ENCODE data around the gene PGAM2.
A peak's percentile ranks its signal among the peaks of the same experiment; 100 is the strongest.

The PGAM2 gene

DNA sequence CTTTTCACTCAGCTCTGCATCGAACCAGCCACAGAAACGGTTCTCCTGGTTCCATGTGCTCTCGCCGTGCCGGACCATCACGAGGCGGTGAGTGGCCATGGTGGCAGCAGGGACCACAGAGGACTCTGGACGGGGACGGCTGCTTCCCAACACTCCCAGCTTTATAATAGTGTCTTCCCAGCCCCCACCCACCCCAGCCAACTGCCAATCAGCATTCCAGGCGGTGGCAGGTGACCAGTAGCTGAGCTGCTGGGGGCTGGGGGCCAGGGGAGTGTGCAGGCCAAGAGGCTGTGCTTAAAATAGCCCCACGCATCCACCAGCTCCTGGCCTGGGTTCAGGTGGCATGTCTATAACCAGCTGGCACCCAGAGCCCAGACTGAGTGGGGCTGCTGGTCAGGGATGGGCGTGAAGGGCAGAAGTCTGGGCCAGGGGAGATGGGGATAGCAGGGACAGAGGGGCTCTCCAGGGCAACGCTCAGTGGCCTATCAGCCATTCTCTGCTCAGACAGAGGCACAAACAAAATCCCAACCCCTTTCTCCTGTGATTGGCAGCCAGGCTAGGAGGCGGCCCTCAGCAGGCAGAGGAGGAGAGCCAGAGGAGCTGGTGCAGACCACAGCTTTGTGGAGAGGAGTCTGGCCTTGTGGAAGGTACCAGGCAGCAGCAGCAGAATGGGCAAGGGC lies at the start of gene PGAM2:
Gene PGAM2, minus strand, starts transcription at position 137 of the 680 bp plus-strand sequence. Its CDS starts 38 bp downstream, at position 99.
- peak; percentile 68 for DNase-seq (ENCODE audit: low spot score)

DNA sequence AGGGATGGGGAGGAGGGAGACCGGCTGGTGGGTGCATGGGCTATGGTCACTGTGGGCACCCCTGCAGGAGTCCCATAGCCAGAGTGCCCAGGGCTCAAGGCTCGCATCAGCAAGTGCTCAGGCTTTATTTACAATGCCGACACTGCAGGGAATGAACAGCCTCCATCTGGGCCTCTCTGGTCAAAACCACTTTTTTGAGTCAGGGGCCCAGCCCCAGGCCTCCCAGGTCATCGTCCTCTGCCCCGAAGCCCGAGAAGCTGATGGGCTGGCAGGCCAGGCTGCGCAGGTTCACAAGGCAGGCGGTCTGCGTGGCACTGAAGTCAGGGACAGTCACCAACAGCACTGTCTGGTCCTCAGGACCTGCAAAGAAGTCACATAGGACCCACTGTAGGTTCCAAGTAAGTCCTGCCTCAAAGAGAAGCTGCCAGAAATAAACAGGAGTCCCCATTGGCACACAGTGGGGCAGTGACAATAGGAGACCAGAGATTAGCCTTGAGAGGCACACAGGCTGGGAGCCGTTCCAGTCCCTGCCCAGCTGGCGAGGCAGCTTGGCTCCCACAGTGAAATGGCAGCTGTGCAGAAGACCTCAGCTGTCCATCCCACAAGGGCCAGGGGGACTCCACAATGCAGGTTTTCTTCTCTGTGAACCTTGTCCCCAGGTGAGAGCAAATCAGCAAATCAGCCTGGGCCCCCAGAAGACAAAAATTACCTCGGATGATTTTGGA lies 49.4 kb upstream of the PGAM2 start:
- peak; percentile 95 for DNase-seq (ENCODE audit: low spot score)

DNA sequence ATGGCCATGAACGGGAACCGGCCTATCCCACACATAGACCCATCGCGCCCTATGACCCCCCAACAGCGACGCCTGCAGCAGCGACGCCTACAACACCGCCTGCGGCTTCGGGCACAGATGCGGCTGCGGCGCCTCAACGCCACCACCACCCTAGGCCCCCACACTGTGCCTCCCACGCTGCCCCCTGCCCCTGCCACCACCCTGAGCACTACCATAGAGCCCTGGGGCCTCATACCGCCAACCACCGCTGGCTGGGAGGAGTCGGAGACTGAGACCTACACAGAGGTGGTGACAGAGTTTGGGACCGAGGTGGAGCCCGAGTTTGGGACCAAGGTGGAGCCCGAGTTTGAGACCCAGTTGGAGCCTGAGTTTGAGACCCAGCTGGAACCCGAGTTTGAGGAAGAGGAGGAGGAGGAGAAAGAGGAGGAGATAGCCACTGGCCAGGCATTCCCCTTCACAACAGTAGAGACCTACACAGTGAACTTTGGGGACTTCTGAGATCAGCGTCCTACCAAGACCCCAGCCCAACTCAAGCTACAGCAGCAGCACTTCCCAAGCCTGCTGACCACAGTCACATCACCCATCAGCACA lies 48.5 kb upstream of the PGAM2 start:
- DNase-seq (ENCODE audit: low spot score), result no peak

DNA sequence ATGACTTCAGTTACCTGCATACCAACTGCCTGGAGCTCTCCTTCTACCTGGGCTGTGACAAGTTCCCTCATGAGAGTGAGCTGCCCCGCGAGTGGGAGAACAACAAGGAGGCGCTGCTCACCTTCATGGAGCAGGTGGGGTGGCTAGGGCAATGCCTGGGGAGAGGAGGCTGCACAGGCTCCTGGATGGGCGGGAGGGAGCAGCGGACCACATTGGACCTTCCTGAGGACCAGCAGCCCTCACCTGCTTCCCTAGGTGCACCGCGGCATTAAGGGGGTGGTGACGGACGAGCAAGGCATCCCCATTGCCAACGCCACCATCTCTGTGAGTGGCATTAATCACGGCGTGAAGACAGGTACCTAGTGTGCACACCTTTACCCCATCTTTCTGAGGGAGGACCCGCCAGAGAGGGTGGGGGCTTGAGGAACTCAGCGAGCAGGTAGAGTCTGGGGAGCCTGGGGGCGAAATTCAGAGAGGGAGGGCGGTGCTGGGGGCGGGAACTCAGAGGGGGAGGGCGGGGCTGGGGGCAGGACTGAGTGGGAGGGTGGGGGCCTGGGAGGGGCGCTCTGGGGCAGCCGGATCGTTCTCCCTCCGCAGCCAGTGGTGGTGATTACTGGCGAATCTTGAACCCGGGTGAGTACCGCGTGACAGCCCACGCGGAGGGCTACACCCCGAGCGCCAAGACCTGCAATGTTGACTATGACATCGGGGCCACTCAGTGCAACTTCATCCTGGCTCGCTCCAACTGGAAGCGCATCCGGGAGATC lies 47.8 kb upstream of the PGAM2 start:
- DNase-seq (ENCODE audit: low spot score), result no peak

DNA sequence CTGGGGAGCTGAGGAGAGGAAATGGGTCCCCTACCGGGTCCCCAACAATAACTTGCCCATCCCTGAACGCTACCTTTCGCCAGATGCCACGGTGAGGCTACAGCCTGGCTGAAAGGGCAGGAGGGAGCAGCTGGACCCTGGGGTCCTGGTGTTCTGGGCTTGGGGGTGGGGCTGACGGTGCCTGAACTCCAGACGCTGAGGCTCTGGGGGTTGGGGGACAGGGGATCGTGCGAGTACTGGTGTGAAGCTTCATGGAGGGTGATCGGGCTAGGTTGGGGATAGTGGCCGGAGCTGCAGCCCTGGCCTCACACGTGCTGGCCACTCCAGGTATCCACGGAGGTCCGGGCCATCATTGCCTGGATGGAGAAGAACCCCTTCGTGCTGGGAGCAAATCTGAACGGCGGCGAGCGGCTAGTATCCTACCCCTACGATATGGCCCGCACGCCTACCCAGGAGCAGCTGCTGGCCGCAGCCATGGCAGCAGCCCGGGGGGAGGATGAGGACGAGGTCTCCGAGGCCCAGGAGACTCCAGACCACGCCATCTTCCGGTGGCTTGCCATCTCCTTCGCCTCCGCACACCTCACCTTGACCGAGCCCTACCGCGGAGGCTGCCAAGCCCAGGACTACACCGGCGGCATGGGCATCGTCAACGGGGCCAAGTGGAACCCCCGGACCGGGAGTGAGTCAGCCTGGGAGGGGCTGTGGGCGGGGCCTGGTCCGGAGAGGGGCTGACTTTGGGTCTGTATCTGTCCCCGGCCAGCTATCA lies 47.0 kb upstream of the PGAM2 start:
- DNase-seq (ENCODE audit: low spot score), result no peak

DNA sequence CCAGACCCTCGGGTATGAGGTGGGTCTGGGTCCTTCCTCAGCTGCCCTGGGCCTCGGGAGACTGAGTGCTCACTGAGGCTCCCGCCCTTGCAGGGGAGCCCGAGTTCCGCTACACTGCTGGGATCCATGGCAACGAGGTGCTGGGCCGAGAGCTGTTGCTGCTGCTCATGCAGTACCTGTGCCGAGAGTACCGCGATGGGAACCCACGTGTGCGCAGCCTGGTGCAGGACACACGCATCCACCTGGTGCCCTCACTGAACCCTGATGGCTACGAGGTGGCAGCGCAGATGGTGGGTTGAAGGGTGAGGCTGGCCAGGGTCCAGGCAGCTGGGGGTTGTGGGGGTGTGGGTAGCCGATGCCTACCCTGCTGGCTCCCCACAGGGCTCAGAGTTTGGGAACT lies 46.4 kb upstream of the PGAM2 start:
- peak; percentile 40 for DNase-seq (ENCODE audit: low spot score)

DNA sequence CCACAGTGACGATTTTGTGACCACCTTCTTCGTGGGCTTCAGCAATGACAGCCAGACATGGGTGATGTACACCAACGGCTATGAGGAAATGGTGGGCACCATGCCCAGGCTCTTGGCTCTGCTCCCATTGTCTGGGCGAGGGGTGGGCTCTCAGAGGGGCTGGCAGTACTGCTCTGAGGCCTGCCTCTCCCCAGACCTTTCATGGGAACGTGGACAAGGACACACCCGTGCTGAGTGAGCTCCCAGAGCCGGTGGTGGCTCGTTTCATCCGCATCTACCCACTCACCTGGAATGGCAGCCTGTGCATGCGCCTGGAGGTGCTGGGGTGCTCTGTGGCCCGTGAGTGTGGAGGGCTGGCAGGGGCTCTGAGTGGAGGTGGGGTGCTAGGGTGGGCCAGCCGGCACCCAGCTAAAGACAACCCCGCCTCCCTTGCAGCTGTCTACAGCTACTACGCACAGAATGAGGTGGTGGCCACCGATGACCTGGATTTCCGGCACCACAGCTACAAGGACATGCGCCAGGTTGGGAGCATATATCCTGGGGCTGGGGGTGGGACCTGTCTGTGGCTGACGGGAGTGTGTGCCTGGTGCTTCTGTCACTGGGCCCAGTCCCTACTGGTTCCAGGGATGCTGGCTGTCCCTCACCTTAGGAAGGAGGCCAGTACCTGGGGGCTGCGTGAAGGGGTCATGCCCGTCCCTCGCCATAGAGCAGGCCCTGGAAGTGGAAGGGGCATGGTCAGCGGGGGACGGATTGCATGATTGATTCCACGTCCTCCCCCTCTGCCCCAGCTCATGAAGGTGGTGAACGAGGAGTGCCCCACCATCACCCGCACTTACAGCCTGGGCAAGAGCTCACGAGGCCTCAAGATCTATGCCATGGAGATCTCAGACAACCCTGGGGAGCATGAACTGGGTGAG lies 45.6 kb upstream of the PGAM2 start:
- no peak for DNase-seq (ENCODE audit: low spot score)

DNA sequence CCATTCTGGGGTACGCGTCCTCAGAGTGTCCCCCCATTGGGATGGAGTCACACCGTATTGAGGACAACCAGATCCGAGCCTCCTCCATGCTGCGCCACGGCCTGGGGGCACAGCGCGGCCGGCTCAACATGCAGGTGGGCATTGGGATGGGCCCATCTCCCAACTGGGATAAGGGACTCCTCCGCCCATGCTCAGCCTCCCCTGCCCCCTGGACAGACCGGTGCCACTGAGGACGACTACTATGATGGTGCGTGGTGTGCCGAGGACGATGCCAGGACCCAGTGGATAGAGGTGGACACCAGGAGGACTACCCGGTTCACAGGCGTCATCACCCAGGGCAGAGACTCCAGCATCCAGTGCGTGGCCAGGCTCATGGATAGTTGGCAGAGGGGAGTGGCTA lies 44.6 kb upstream of the PGAM2 start:
- DNase-seq (ENCODE audit: low spot score), result no peak

DNA sequence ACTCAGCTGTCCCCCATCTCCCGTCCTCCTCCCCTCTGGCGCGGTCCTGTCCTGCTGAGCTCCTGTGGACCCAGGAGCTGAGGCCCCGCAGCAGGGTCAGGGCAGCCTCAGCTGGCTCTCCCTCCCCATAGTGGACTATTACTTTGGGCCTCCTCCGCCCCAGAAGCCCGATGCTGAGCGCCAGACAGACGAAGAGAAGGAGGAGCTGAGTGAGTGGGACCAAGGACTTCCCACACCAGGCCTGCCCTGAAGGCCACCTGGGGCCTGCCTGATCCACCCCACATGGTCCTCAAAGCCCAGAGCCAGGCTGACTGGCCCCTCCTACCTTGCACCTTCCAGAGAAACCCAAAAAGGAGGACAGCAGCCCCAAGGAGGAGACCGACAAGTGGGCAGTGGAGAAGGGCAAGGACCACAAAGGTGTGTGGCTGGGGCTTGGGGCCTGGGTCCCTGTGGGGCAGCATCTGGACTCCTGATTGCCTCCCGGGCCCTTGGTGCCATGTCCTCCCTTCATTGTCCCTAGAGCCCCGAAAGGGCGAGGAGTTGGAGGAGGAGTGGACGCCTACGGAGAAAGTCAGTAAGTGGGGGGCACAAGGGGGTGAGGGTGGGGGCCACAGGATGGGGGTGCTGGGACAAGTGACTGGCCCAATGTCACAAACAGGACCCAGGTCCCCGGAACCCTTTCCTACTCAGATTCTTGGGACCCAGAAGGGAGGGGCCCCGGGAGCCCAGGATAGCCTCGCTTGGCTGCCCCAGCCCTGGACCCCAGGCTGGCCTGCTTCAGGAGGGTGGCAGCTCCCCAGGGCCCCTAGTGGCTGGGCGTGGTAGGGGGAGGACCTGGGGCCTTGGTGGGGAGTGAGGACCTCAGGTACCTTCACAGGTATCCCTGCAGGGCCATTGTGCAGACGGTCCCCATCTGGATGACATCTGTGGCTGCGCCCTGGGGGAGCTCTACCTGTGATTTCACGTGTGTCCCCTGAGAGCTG lies 43.7 kb upstream of the PGAM2 start:
- no peak for DNase-seq (ENCODE audit: low spot score)

DNA sequence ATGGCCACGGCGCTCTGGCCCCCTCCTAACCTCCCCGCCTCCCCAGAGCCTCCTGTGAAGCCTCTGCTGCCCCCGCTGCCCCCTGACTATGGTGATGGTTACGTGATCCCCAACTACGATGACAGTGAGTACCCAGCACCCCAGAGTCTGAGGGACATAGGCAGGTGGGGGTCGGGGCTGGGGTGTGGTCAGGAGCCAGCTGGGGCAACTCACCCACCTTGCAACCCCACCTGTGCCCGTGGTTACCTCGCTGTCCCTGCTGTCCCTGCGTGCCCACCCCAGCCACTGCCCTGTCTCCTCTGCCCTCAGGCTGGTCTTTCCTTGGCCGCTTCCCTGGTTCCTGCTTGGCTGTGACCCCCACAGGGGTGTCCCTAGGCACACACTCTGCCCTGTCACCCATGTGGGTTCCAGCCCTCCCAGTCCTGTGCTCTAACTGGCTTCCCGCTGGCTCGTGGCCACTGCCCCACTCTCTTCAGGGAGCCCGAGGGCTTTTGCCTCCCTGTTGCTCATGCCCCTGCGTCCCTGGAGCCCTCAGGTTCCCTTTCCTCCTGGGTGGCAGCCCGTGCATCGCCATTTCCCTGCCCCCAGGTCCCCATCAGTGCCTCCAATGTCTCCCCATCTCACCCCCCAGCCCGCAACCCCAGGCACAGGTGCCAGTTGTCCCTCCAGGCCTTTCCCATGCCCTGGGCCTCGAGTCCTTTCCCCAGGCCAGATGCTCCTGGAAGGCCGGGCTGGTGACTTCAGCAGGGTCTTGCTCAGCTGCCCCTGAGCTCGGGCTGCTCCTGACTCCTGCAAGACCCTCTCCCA lies 42.8 kb upstream of the PGAM2 start:
- DNase-seq (ENCODE audit: low spot score), result no peak

DNA sequence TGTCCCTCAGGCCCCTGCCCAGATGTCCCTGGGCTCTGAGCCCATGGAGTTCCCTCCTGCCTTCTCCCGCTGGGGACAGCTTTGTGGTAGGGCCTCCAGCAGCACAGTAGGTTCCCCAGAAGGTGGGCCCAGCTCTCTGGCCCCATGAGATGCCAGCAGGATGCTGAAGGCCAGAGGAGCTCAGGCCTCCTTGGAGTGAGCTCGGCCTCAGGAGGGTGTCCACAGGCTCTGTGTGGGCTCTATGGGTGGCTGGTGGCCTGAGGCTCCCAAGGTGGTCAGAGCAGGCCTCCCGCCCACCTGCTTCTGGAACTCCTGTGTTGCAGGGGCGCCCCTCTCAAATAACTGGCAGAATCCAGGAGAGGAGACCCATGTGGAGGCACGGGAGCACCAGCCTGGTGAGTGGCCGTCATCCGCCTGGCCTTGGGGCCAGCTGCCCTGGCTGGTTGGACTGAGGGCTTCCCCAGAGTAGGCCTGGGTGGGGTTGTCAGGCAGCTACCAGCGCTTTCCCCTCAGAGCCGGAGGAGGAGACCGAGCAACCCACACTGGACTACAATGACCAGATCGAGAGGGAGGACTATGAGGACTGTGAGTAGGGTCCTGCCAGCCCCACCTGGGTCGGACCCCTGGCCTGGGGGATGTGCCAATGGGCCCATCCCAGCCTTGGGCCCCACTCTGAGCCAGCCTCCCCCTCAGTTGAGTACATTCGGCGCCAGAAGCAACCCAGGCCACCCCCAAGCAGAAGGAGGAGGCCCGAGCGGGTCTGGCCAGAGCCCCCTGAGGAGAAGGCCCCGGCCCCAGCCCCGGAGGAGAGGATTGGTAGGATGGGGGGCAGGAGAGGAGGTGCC lies 42.0 kb upstream of the PGAM2 start:
- no peak for DNase-seq (ENCODE audit: low spot score)

DNA sequence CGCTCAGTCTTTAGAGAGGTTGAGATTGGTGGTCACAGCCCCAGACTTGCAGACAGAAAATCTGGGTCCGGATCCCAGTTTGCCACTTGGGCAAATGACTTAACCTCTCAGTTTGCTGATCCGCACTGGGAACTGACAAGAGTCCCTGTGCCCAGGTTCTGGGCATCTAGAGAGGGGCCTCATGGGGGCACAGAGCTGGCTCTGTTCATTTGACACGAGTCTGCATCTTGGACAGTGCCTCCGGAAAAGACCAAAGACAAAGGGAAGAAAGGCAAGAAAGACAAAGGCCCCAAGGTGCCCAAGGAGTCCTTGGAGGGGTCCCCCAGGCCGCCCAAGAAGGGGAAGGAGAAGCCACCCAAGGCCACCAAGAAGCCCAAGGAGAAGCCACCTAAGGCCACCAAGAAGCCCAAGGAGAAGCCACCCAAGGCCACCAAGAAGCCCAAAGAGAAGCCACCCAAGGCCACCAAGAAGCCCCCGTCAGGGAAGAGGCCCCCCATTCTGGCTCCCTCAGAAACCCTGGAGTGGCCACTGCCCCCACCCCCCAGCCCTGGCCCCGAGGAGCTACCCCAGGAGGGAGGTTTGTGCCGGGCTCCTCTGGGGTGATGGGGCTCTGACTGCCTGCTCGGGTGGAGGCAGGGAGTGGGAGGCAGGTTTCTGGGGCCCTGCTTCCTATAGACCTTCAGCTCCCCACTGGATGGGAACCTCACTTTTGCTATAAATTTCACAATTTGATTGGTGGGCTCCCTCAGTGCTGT lies 41.1 kb upstream of the PGAM2 start:
- no peak for DNase-seq (ENCODE audit: low spot score)

DNA sequence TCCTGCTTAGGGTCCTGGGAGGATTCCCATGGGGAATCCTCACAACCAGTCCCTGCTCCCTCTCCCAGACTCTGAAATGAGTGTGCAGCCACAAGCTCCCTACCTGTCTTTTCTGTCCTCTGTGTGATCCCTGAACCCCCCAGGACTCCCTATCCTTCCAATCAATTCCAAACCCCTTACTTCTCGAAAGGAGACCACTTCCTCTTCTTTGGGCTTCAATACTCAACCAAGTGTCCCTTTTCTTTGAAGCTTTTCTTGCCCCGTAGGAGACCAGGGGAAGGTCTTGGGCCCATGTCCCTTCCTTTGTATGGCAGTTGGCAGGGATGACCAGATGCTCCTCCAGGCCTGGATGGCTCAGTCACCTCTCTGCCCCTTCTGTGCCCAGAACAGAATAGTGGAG lies 40.5 kb upstream of the PGAM2 start:
- DNase-seq (ENCODE audit: low spot score), result no peak

DNA sequence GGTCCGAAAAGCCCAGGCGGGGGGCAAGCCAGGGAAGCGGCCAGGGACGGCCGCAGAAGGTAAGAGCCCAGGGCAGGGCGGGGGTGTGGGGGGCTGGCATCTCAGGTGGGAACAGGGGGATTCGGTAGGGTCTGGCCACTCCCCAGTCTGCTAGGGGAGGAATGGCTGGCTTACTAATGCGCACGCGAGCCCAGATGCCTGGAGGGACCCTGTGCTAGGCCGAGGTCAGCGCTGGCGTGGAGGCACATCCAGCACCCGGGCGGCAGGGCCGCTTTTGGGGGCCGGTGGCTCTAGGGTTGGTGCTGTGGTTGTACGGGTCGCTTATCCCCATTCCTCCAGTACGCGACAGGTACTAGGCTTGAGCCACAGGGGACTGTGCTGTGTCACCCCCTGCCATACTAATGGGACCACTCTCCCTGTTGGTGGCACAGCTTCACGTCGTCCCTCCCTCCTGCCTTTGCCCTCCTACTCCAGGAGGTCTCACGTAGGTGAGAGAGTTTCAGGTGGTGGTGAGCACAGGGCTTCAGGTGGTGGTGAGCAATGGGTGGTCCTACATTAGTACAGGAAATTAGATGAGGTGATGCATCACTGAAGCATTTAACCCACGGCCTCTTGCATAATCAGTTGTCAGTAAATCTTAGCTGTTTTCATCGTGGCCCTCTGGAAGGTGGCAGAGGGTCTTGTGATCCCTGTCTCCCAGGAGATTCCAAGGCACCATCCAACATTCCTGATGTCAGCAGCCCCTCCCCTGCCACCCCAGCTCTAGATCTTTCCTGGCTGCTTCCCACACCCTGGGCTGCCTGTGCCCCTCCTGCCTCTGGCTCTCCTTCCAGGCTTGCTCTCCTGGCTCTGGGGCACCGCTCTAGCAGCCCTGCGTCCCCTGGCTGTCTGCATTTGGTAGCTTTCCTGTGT lies 39.7 kb upstream of the PGAM2 start:
- peak; percentile 79 for DNase-seq (ENCODE audit: low spot score)

DNA sequence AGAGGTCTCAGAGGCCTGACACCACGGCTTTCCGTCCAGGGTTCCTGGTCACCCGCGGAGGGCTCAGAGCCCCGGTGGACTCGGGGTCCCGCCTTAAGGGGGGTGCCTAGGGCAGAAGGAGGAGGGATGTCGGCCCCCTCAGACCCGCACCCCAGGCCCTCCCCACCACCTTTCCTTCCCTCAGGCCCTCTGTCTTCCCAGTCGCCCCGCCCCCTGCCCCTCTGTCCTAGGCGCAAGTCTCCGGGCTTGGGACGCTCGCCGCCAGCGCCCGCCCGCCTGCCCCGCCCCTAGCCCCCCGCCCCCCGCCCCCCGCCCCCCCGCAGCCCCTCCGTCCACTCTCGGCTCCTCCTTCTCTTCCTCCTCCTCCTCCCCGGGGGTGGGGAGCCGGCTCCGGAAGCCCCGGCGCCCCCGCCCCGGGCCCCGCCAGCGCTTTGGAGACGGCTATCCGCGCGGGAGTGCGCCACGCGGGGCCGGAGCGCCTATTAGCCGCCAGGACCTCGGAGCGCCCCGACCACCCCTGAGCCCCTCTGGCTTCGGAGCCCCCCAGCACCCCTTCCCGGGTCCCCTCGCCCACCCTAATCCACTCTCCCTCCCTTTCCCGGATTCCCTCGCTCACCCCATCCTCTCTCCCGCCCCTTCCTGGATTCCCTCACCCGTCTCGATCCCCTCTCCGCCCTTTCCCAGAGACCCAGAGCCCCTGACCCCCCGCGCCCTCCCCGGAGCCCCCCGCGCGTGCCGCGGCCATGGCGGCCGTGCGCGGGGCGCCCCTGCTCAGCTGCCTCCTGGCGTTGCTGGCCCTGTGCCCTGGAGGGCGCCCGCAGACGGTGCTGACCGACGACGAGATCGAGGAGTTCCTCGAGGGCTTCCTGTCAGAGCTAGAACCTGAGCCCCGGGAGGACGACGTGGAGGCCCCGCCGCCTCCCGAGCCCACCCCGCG lies 38.8 kb upstream of the PGAM2 start, which contains the start of gene AEBP1:
Gene AEBP1, plus strand, starts transcription at position 423 of the 937 bp plus-strand sequence. Its CDS starts 321 bp downstream, at position 744.
- no peak for DNase-seq (ENCODE audit: low spot score)
